B cell (primary cell): ENCODE data around the gene N4BP2L2. TPM values are rescaled to one million over a fixed set of nuclear protein-coding genes. Genes with fewer than 3 reads are reported as not detected.

Source experiments
- ATAC-seq: fragments of 200-7000 bp; cut with Tn5 transposase; one replicate; pipeline ENCODE4 v1.10.0; 2021; ENCODE audit warnings: low read depth, mild to moderate bottlenecking, moderate number of reproducible peaks, moderate library complexity
- CTCF ChIA-PET: fragments of 350-600 bp; sonication (Branson Sonifier 250); formaldehyde crosslinking; loops from one replicate; lab custom pipeline; 2021; ENCODE audit warnings: antibody characterized with exemption, inconsistent platforms; lab: Charles Lee
- POLR2A ChIA-PET: fragments of 350-600 bp; sonication (Branson Sonifier 250); formaldehyde crosslinking; loops from one replicate; lab custom pipeline; 2021; ENCODE audit warnings: antibody characterized with exemption; lab: Charles Lee
- DNase-seq: peaks from one replicate; pipeline ENCODE4 v3.0.0; 2013
- H2AFZ ChIP-seq: 2 replicates; pipeline ENCODE4 v1.6.1; 2012; ENCODE audit warnings: mild to moderate bottlenecking, low read depth, low read length; ENCODE audit not compliant: insufficient read depth, poor library complexity, severe bottlenecking
- H3K27ac ChIP-seq, 2 donors: 1 replicate in 1 of 2; 2 replicates in 1 of 2; pipeline ENCODE4 v1.5.1; 2012 to 2013; ENCODE audit warnings: low read length in 2 of 2, mild to moderate bottlenecking in 2 of 2, moderate library complexity in 1 of 2
- H3K27me3 ChIP-seq, 4 experiments: fragments of 200-600 bp in 1 of 4; sonication (generic) in 1 of 4; replicated peaks in 1 of 4; 1 replicate in 2 of 4; 2 replicates in 2 of 4; pipeline versions ENCODE4 v1.6.1 to v1.7.0; 2013 to 2016; ENCODE audit warnings: low read length in 3 of 4, mild to moderate bottlenecking in 2 of 4, mixed read lengths in 1 of 4, moderate library complexity in 1 of 4; ENCODE audit not compliant: insufficient read depth in 4 of 4, control insufficient read depth in 3 of 4; ENCODE audit errors: control extremely low read depth in 1 of 4
- H3K36me3 ChIP-seq, 2 experiments: replicated peaks in 1 of 2; 1 replicate in 1 of 2; 2 replicates in 1 of 2; pipeline versions ENCODE4 v1.6.1 to v1.7.1; 2013; ENCODE audit warnings: low read length in 1 of 2; ENCODE audit not compliant: insufficient read depth in 2 of 2, control insufficient read depth in 1 of 2; ENCODE audit errors: control extremely low read depth in 1 of 2, extremely low read depth in 1 of 2
- H3K4me1 ChIP-seq, 2 donors: fragments of 200-600 bp in 1 of 2; sonication (generic) in 1 of 2; 1 replicate in 1 of 2; 2 replicates in 1 of 2; pipeline versions ENCODE4 v1.5.1 to v1.6.1; 2013 to 2017; ENCODE audit warnings: low read length in 2 of 2; ENCODE audit not compliant: control insufficient read depth in 2 of 2, insufficient read depth in 2 of 2
- H3K4me2 ChIP-seq: replicated peaks from 2 replicates; pipeline ENCODE3; 2012; ENCODE audit warnings: mild to moderate bottlenecking, low read depth, low read length; ENCODE audit not compliant: poor library complexity, severe bottlenecking
- H3K4me3 ChIP-seq, 5 experiments: fragments of 200-600 bp in 1 of 5; sonication (generic) in 1 of 5; 1 replicate in 3 of 5; 2 replicates in 2 of 5; pipeline versions ENCODE4 v1.5.1 to v1.7.0; 2011 to 2016; ENCODE audit warnings: low read length in 4 of 5, mild to moderate bottlenecking in 4 of 5, low read depth in 2 of 5, control low read depth in 1 of 5, moderate library complexity in 1 of 5; ENCODE audit not compliant: insufficient read depth in 1 of 5; ENCODE audit errors: control extremely low read depth in 1 of 5, extremely low read depth in 1 of 5
- H3K79me2 ChIP-seq: fragments of 200-600 bp; sonication (generic); one replicate; pipeline ENCODE4 v1.6.0; 2016; ENCODE audit warnings: low read length; ENCODE audit not compliant: control insufficient read depth, insufficient read depth
- H3K9ac ChIP-seq: fragments of 200-600 bp; sonication (generic); 2 replicates; pipeline ENCODE4 v1.6.1; 2017; ENCODE audit warnings: mild to moderate bottlenecking, low read length, moderate library complexity
- H3K9me3 ChIP-seq, 3 donors: one replicate each; pipeline versions ENCODE4 v1.6.1 to v1.7.1; 2013; ENCODE audit warnings: low read length in 2 of 3; ENCODE audit not compliant: control insufficient read depth in 2 of 3, insufficient read depth in 1 of 3; ENCODE audit errors: control extremely low read depth in 1 of 3
- H4K20me1 ChIP-seq: 2 replicates; pipeline ENCODE4 v1.6.0; 2012; ENCODE audit warnings: mild to moderate bottlenecking, low read length; ENCODE audit not compliant: insufficient read depth, control insufficient read depth, poor library complexity, severe bottlenecking
- H3K27ac Mint-ChIP-seq: one replicate; pipeline ENCODE4 v1.8.0; 2021; ENCODE audit warnings: mixed read lengths
- H3K27me3 Mint-ChIP-seq: one replicate; pipeline ENCODE4 v1.8.0; 2021; ENCODE audit warnings: mixed read lengths
- H3K4me1 Mint-ChIP-seq: one replicate; pipeline ENCODE4 v1.8.0; 2021; ENCODE audit warnings: mixed read lengths
- H3K4me3 Mint-ChIP-seq: one replicate; pipeline ENCODE4 v1.8.0; 2021; ENCODE audit warnings: mixed read lengths
- H3K9me3 Mint-ChIP-seq: one replicate; pipeline ENCODE4 v1.8.0; 2022; ENCODE audit warnings: mixed read lengths; ENCODE audit not compliant: insufficient read depth
- EZH2 ChIP-seq: IDR thresholded peaks from 2 replicates; pipeline ENCODE4 v1.6.1; 2012; ENCODE audit warnings: borderline replicate concordance, low read depth, mild to moderate bottlenecking, moderate library complexity, low read length; ENCODE audit not compliant: insufficient read depth, poor library complexity, severe bottlenecking
- WGBS: methylation state at CpG from one replicate; pipeline ENCODE4 v1.1.5; 2013; ENCODE audit warnings: missing lambda C conversion rate; ENCODE audit not compliant: insufficient coverage; 5-methylcytosine and 5-hydroxymethylcytosine counted together
- intact Hi-C: fragments of 100-400 bp; cut with micrococcal nuclease; formaldehyde crosslinking; loops from one replicate; pipeline ENCODE4 v1.10.0; 2022
- polyA plus RNA-seq: library from polyadenylated mRNA; depleted of rRNA; stranded (reverse); fragments of >200 nt; gene quantifications from 2 replicates; pipeline ENCODE4 v1.2.3, GENCODE V29; 2012
- total RNA-seq, 2 donors: library from RNA; stranded (reverse); fragments of 120-200 nt in 1 of 2; gene quantifications; 1 replicate in 1 of 2; 2 replicates in 1 of 2; pipeline versions ENCODE4 v1.2.3 to v1.2.4, GENCODE V29; 2013 to 2022
- TF ChIP-seq, protein P1 (sequence below): fragments of 200-600 bp; IDR thresholded peaks from one replicate; pipeline ENCODE4 v1.8.0; 2022; ENCODE audit warnings: antibody characterized with exemption, mild to moderate bottlenecking

The N4BP2L2 gene
- total and polyA plus RNA-seq, 2 donors (not counting 1 experiment from before 2014, with no cell fraction given): 63.9 to 239 TPM

DNA sequence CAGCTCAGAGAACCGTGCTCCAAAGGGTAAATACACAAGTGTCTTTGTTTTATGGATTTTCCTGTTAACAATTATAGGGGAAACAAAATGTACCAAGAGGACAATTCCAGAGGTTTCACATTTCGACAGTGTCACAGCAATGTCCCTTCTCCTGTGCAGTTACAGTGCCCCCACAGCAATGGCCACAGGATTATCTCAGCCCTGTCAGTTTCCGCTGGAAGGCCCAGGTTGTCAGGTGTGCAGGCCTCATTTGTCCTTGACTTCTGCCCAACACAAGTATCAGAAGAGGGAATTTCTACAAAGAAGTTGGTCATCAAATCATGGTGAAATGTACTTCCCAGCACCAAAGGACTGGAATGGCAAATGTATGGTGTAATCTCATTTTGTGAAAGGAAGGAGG is 11.2 kb upstream of the N4BP2L2 start:
- no peaks in the 10 kb centered on the region for H3K27me3 ChIP-seq
- 100% methylated on average over 1 of the region's 3 CpGs for WGBS
- H3K4me3 ChIP-seq: no peak overlapping the region
- Mint-ChIP-seq H3K9me3 (no peaks in the 10 kb centered on the region), H3K27ac (no peak overlapping the region), H3K4me1 (peaks cover 8% of the 10 kb centered on the region), H3K4me3 (no peak overlapping the region), H3K27me3 (no peaks in the 10 kb centered on the region)
- no peak overlapping the region for H3K9ac ChIP-seq
- no peaks in the 10 kb centered on the region for H3K36me3 ChIP-seq
- peaks cover 4 to 10% of the 10 kb centered on the region in 2 donors for H3K4me1 ChIP-seq
- H4K20me1 ChIP-seq: no peaks in the 10 kb centered on the region
- TF ChIP-seq, protein P1, sequence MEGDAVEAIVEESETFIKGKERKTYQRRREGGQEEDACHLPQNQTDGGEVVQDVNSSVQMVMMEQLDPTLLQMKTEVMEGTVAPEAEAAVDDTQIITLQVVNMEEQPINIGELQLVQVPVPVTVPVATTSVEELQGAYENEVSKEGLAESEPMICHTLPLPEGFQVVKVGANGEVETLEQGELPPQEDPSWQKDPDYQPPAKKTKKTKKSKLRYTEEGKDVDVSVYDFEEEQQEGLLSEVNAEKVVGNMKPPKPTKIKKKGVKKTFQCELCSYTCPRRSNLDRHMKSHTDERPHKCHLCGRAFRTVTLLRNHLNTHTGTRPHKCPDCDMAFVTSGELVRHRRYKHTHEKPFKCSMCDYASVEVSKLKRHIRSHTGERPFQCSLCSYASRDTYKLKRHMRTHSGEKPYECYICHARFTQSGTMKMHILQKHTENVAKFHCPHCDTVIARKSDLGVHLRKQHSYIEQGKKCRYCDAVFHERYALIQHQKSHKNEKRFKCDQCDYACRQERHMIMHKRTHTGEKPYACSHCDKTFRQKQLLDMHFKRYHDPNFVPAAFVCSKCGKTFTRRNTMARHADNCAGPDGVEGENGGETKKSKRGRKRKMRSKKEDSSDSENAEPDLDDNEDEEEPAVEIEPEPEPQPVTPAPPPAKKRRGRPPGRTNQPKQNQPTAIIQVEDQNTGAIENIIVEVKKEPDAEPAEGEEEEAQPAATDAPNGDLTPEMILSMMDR: no peak
- intact Hi-C loops: no loop called here
- no peaks in the 10 kb centered on the region for H3K9me3 ChIP-seq
- ChIA-PET POLR2A (no interaction called here), CTCF (no interaction called here)
- no peak overlapping the region for H2AFZ ChIP-seq
- DNase-seq (no peak), ATAC-seq (no peak)
- H3K27ac ChIP-seq: no peak overlapping the region
- no peaks in the 10 kb centered on the region for H3K79me2 ChIP-seq
- H3K4me2 ChIP-seq: no peak overlapping the region

GRCh38 chr13:32548837-32549236 is 10.2 kb upstream of the N4BP2L2 start:
- TF ChIP-seq, protein P1: no peak
- no peak for TF ChIP-seq EZH2
- Histone ChIP-seq H3K79me2 (no peaks in the 10 kb centered on the region), H3K36me3 (no peaks in the 10 kb centered on the region), H3K4me1 (peaks cover 4 to 12% of the 10 kb centered on the region in 2 donors), H2AFZ (no peak overlapping the region), H3K9ac (no peak overlapping the region), H3K4me2 (no peak overlapping the region), H3K4me3 (no peak overlapping the region), H3K9me3 (no peaks in the 10 kb centered on the region), H3K27me3 (no peaks in the 10 kb centered on the region), H4K20me1 (no peaks in the 10 kb centered on the region), H3K27ac (no peak overlapping the region)
- H3K4me3 Mint-ChIP-seq: no peak overlapping the region
- no peaks in the 10 kb centered on the region for H3K9me3 Mint-ChIP-seq
- WGBS: no CpG with 5 or more reads among the region's 2 CpGs
- intact Hi-C loops: no loop called here
- no peaks in the 10 kb centered on the region for H3K27me3 Mint-ChIP-seq
- ChIA-PET POLR2A (no interaction called here), CTCF (interaction anchor here (0.9 kb wide), 1 partner anchor 33 kb away, joined by 4 read pairs; no protein-coding TSS in a partner anchor)
- H3K27ac Mint-ChIP-seq: no peak overlapping the region
- H3K4me1 Mint-ChIP-seq: peaks cover 10% of the 10 kb centered on the region
- DNase-seq: no peak
- ATAC-seq: no peak
